Neuronal stem cell (in vitro differentiated cells): Measurements from ENCODE around the gene SHISAL1.
"Not testable (repeated sequence)": the region's sequence is repeated elsewhere in the genome, so short reads cannot be mapped to it uniquely, and the experiment has no call there.

ENCODE experiments used
- DNase-seq: peaks from one replicate; pipeline ENCODE4 v3.0.0-alpha.2; 2013; ENCODE audit warnings: low spot score
- H2AFZ ChIP-seq: one replicate; pipeline ENCODE4 v1.6.1; 2013; ENCODE audit warnings: mild to moderate bottlenecking, low read length, inconsistent platforms
- H2AK5ac ChIP-seq: 2 replicates; pipeline ENCODE4 v1.6.1; 2013; ENCODE audit warnings: low read depth, mild to moderate bottlenecking, inconsistent platforms, low read length, moderate library complexity, mixed read lengths
- H2BK120ac ChIP-seq: 2 replicates; pipeline ENCODE4 v1.6.1; 2013; ENCODE audit warnings: low read depth, mild to moderate bottlenecking, inconsistent platforms, low read length, moderate library complexity, mixed read lengths
- H2BK12ac ChIP-seq: one replicate; pipeline ENCODE4 v1.6.1; 2013; ENCODE audit warnings: low read length, inconsistent platforms
- H2BK15ac ChIP-seq: 2 replicates; pipeline ENCODE4 v1.6.1; 2013; ENCODE audit warnings: mild to moderate bottlenecking, low read length, inconsistent platforms, mixed read lengths
- H2BK5ac ChIP-seq: one replicate; pipeline ENCODE4 v1.6.1; 2013; ENCODE audit warnings: inconsistent platforms, mild to moderate bottlenecking, low read length, moderate library complexity
- H3K14ac ChIP-seq: one replicate; pipeline ENCODE4 v1.6.1; 2013; ENCODE audit warnings: low read length, inconsistent platforms
- H3K18ac ChIP-seq: 2 replicates; pipeline ENCODE4 v1.6.1; 2013; ENCODE audit warnings: low read length, inconsistent platforms
- H3K23ac ChIP-seq: 2 replicates; pipeline ENCODE4 v1.6.1; 2013; ENCODE audit warnings: low read depth, mild to moderate bottlenecking, mixed read lengths, low read length, inconsistent platforms; ENCODE audit not compliant: poor library complexity
- H3K27ac ChIP-seq: replicated peaks from 3 replicates; pipeline ENCODE4 v1.5.1; 2013; ENCODE audit warnings: low read length, inconsistent platforms
- H3K27me3 ChIP-seq, 3 experiments: 2 replicates each; pipeline ENCODE4 v1.6.1; 2013; ENCODE audit warnings: low read length in 3 of 3, mild to moderate bottlenecking in 2 of 3, inconsistent platforms in 1 of 3, low read depth in 1 of 3, mixed read lengths in 1 of 3, moderate library complexity in 1 of 3; ENCODE audit not compliant: control insufficient read depth in 3 of 3, insufficient read depth in 3 of 3
- H3K36me3 ChIP-seq, 2 donors: replicated peaks in 1 of 2; 2 replicates each; pipeline ENCODE4 v1.6.1; 2013; ENCODE audit warnings: low read length in 2 of 2; ENCODE audit not compliant: control insufficient read depth in 2 of 2, insufficient read depth in 2 of 2
- H3K4ac ChIP-seq: 2 replicates; pipeline ENCODE4 v1.6.1; 2013; ENCODE audit warnings: inconsistent platforms, mild to moderate bottlenecking, low read length, moderate library complexity
- H3K4me1 ChIP-seq, 2 donors: 1 replicate in 1 of 2; 2 replicates in 1 of 2; pipeline ENCODE4 v1.6.1; 2013; ENCODE audit warnings: low read length in 2 of 2, low read depth in 1 of 2; ENCODE audit not compliant: control insufficient read depth in 2 of 2, insufficient read depth in 1 of 2
- H3K4me2 ChIP-seq: one replicate; pipeline ENCODE4 v1.6.1; 2013; ENCODE audit warnings: mild to moderate bottlenecking, low read length, inconsistent platforms; ENCODE audit not compliant: insufficient read depth, poor library complexity, severe bottlenecking
- H3K4me3 ChIP-seq, 2 donors: 2 replicates each; pipeline ENCODE4 v1.5.1; 2013; ENCODE audit warnings: low read length in 2 of 2, mild to moderate bottlenecking in 2 of 2, inconsistent platforms in 1 of 2, moderate library complexity in 1 of 2
- H3K79me1 ChIP-seq: one replicate; pipeline ENCODE4 v1.6.1; 2013; ENCODE audit warnings: low read depth, mild to moderate bottlenecking, inconsistent platforms, low read length, moderate library complexity
- H3K9ac ChIP-seq: one replicate; pipeline ENCODE4 v1.6.1; 2013; ENCODE audit warnings: mild to moderate bottlenecking, low read depth, low read length, inconsistent platforms; ENCODE audit not compliant: poor library complexity
- H3K9me3 ChIP-seq, 2 donors: replicated peaks in 1 of 2; 2 replicates each; pipeline versions ENCODE3 to v1.6.1; 2013; ENCODE audit warnings: low read length in 2 of 2, mild to moderate bottlenecking in 2 of 2, inconsistent platforms in 1 of 2, low read depth in 1 of 2, mixed read lengths in 1 of 2, moderate library complexity in 1 of 2; ENCODE audit not compliant: control insufficient read depth in 2 of 2, insufficient read depth in 1 of 2
- H4K8ac ChIP-seq: one replicate; pipeline ENCODE4 v1.6.1; 2013; ENCODE audit warnings: low read depth, mild to moderate bottlenecking, inconsistent platforms, low read length, moderate library complexity
- H4K91ac ChIP-seq: one replicate; pipeline ENCODE4 v1.6.1; 2013; ENCODE audit warnings: low read length, low read depth, mild to moderate bottlenecking, inconsistent platforms; ENCODE audit not compliant: poor library complexity
- WGBS, 2 donors: extraction: QIAGEN DNeasy Blood & Tissue Kit; methylation state at CpG; one replicate each; pipeline ENCODE4 v1.1.7; 2013; ENCODE audit warnings: missing lambda C conversion rate in 2 of 2, mixed read lengths in 1 of 2; ENCODE audit not compliant: insufficient read length in 2 of 2, insufficient replicate concordance in 1 of 2; ENCODE audit errors: extremely low coverage in 2 of 2; 5-methylcytosine and 5-hydroxymethylcytosine counted together

SHISAL1 gene

DNA sequence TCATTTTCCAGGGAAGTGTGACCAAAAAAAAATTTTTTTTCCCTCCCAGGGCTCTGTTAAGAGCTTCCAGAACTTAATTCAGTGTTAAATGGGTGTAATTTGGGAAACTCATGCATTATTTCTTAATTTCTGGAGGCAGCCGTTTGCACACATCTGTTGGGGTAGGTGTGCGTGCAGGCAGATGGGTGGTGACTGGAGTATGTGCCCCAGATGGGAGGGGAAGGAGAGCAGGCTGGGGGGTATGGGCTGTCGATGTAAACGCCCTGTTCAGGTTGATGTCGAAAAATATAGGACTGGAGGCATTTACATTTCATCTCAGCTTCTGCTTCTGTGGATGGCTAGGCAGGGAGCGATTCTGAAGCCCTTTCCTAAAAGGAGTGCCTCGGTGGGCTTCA, 13.7 kb upstream of the SHISAL1 start:
- H3K36me3 ChIP-seq = no peaks in the 10 kb centered on the region
- H3K9me3 ChIP-seq = no peaks in the 10 kb centered on the region
- no peak overlapping the region for H2BK5ac ChIP-seq
- H3K4me1 ChIP-seq = peaks cover 29 to 34% of the 10 kb centered on the region in 2 donors
- H3K4me2 ChIP-seq = no peak overlapping the region
- H4K91ac ChIP-seq = no peak overlapping the region
- no peak for DNase-seq
- H3K27ac ChIP-seq = no peak overlapping the region
- no peak overlapping the region for H4K8ac ChIP-seq
- no peaks in the 10 kb centered on the region for H3K79me1 ChIP-seq
- H3K23ac ChIP-seq = no peak overlapping the region
- H3K4ac ChIP-seq = no peak overlapping the region
- H3K14ac ChIP-seq = no peak overlapping the region
- H3K9ac ChIP-seq = no peak overlapping the region
- peaks cover 3 to 24% (median 19%) of the 10 kb centered on the region in 3 experiments for H3K27me3 ChIP-seq
- H2BK120ac ChIP-seq = no peak overlapping the region
- no peak overlapping the region for H2BK15ac ChIP-seq
- H3K18ac ChIP-seq = peak overlapping the region; percentile 58
- H2AK5ac ChIP-seq = no peak overlapping the region
- no CpG with 5 or more reads among the region's 7 CpGs for WGBS, 2 donors
- H2AFZ ChIP-seq = peak overlapping the region; percentile 80
- peak overlapping the region in 1 of 2 donors; percentile 42 for H3K4me3 ChIP-seq
- H2BK12ac ChIP-seq = no peak overlapping the region

DNA sequence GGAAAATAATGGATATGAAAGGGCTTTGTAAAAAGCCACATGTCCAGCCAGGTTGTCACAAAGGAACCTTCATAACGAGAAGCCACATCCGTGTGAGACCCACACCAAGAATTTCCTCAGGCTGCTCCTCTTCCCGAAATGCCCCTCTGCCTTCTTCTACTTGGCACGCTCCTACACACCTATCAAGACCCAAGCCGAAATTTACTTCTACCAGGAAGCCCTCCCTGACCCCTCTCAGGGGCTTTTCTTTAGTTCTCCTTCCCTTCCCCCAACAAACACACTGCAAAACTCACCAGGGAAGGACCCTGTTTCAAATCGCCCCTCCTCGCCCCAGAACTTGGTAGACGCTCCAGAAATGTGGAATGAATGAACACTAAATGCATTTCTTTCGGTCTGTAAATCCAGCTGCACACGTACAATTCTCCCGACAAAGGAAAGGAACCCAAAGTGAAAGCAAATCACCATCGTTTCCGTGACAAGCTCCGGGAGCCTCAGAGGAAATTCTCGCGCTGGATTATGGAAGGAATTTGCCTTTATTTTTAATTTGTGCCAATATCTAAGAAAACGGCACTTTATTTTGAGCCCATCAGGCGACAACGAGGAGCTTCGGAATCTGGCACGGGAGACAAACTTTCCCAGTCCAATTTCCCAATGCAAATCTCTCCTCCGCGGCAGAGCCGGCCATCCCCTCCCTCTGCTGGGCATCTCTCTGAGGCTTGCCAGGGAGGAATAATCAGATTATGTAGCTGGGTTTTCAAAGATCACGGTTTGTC, 13.2 kb upstream of the SHISAL1 start:
- H3K4me1 ChIP-seq = peaks cover 29 to 33% of the 10 kb centered on the region in 2 donors

DNA sequence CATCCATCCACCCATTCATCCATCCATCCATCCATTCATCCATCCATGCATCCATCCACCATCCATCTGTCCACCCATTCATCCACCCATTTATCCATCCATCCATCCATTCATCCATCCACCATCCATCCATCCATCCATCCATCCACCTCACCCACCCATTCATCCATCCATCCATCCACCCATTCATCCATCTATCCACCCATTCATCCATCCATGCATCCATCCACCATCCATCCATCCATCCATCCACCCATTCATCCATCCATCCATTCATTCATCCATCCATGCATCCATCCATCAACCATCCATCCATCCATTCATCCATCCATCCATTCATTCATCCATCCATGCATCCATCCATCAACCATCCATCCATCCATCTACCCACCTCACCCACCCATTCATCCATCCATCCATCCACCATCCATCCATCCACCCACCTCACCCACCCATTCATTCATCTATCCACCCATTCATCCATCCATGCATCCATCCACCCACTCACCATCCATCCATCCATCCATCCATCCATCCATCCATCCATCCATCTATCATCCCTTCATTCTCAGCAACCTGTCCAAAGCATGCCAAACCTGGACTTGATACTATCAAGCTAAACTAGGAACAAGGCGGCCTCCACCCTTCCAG, 10.5 kb upstream of the SHISAL1 start:
- not testable (repeated sequence) for H3K36me3 ChIP-seq, H3K18ac ChIP-seq, H4K91ac ChIP-seq, H2BK12ac ChIP-seq, H2AK5ac ChIP-seq, H2BK5ac ChIP-seq, H3K14ac ChIP-seq, H3K27me3 ChIP-seq, H3K9ac ChIP-seq, DNase-seq, H2BK15ac ChIP-seq, H4K8ac ChIP-seq, H3K9me3 ChIP-seq, H3K4ac ChIP-seq, H2BK120ac ChIP-seq, H2AFZ ChIP-seq, H3K4me3 ChIP-seq, H3K27ac ChIP-seq, H3K4me2 ChIP-seq, H3K79me1 ChIP-seq
- peaks cover 17 to 23% of the 10 kb centered on the region in 2 donors for H3K4me1 ChIP-seq
- WGBS, 2 donors = no CpG with 5 or more reads among the region's 1 CpG
- H3K23ac ChIP-seq = peak overlapping the region; percentile 4

More for the DNA sequence above, 13.2 kb upstream of the SHISAL1 start:
- no peaks in the 10 kb centered on the region for H3K79me1 ChIP-seq
- peak overlapping the region; percentile 80 for H2AFZ ChIP-seq
- no peak overlapping the region for H3K4ac ChIP-seq
- H3K9me3 ChIP-seq = no peaks in the 10 kb centered on the region
- H2BK15ac ChIP-seq = no peak overlapping the region
- no peak overlapping the region for H3K23ac ChIP-seq
- no peak overlapping the region for H2AK5ac ChIP-seq
- no peak overlapping the region for H2BK5ac ChIP-seq
- H3K27me3 ChIP-seq = peaks cover 3 to 22% (median 18%) of the 10 kb centered on the region in 3 experiments
- no peak for DNase-seq
- peak overlapping the region; percentile 15 for H3K18ac ChIP-seq
- H2BK12ac ChIP-seq = no peak overlapping the region
- no peak overlapping the region for H4K91ac ChIP-seq
- H3K14ac ChIP-seq = no peak overlapping the region
- no peaks in the 10 kb centered on the region for H3K36me3 ChIP-seq
- no peak overlapping the region for H3K27ac ChIP-seq
- no peak overlapping the region for H4K8ac ChIP-seq
- H3K4me2 ChIP-seq = no peak overlapping the region
- H2BK120ac ChIP-seq = no peak overlapping the region
- H3K4me3 ChIP-seq = peak overlapping the region in 1 of 2 donors; percentile 42
- H3K9ac ChIP-seq = no peak overlapping the region
- no CpG with 5 or more reads among the region's 25 CpGs for WGBS, 2 donors

DNA sequence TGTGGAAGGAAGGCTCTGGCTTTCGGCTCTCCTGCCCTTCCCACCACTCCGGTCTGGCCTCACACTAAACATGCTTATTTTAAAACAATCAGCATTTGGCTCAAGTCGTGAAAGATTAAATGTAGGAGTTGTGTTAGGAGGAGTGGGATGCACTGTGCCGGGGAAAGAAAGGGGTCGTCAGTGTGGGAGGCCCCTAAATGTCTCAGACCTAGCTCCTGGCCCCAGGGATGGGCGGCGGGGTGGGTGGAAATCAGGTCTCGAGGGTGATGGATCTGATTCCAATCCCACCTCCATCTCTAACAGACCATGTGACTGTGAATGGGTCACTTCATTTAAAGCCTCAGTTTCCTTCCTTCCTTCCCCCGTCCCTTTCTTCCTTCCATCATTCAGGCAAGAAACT, 6.9 kb upstream of the SHISAL1 start:
- H2AK5ac ChIP-seq = no peak overlapping the region
- H3K14ac ChIP-seq = no peak overlapping the region
- H2BK5ac ChIP-seq = no peak overlapping the region
- H3K9ac ChIP-seq = no peak overlapping the region
- no peak overlapping the region for H3K4me2 ChIP-seq
- H3K4ac ChIP-seq = no peak overlapping the region
- H3K27ac ChIP-seq = no peak overlapping the region
- no peak overlapping the region for H4K8ac ChIP-seq
- no peak overlapping the region for H2BK15ac ChIP-seq
- no CpG with 5 or more reads among the region's 9 CpGs for WGBS, 2 donors
- H3K9me3 ChIP-seq = no peaks in the 10 kb centered on the region
- H2BK12ac ChIP-seq = no peak overlapping the region
- H3K27me3 ChIP-seq = no peaks in the 10 kb centered on the region
- no peak overlapping the region for H2BK120ac ChIP-seq
- H3K36me3 ChIP-seq = no peaks in the 10 kb centered on the region
- H4K91ac ChIP-seq = no peak overlapping the region
- peaks cover 12 to 14% of the 10 kb centered on the region in 2 donors for H3K4me1 ChIP-seq
- no peak for DNase-seq
- H3K79me1 ChIP-seq = no peaks in the 10 kb centered on the region
- H2AFZ ChIP-seq = no peak overlapping the region
- H3K4me3 ChIP-seq = no peak overlapping the region
- peak overlapping the region; percentile 15 for H3K18ac ChIP-seq
- H3K23ac ChIP-seq = no peak overlapping the region
